Loucy (cell line): ENCODE data around the gene DNAH11.

Source experiments
- CTCF ChIP-seq: fragments of 200-600 bp; sonication (generic); conservative IDR thresholded peaks from 2 replicates; pipeline ENCODE4 v1.5.1; 2014; ENCODE audit warnings: mild to moderate bottlenecking, antibody characterized with exemption, low read length
- EZH2phosphoT487 ChIP-seq: fragments of 200-600 bp; IDR thresholded peaks from 2 replicates; pipeline ENCODE4 v1.6.1; 2018; ENCODE audit warnings: antibody characterized with exemption, mild to moderate bottlenecking, moderate library complexity, borderline replicate concordance

DNA sequence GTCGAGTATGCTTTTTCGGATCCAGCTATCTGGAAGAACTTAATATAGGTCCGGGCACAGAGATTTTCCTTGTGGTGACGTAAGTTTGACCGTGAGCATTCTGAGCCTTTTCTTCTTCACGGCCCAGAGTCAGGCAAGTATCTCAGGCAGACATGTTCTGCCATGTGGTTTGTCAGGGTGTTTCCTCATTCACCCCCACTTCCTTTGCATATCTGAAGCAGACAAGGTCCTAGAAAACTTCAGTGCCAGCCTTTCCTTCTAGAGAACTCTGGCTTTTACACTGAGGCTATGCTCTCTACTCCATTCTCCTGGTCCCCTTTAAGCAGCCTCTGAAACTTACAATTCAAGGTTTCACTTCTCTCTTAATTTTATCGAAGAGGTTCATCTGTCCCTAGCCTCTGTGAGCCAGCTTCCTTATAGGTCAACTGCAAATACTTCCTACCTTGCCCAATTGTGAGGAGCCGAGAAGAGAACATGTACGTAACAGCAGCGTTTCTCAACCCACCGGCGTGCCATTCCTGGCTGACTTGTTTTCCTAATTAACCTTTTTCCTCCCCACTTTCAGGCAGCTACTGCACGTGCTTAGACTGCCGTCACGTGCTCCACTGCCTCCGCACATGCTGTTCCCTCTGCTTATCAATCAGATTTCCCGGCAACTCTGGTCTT lies 355.6 kb downstream of the DNAH11 start:
- TF ChIP-seq CTCF = no peak
- no peak for TF ChIP-seq EZH2phosphoT487
